Measurements from ENCODE around the gene HSD11B1L. TPM values are rescaled to one million over a fixed set of nuclear protein-coding genes. Genes with fewer than 3 reads are reported as not detected.
"Not testable (repeated sequence)": the region's sequence is repeated elsewhere in the genome, so short reads cannot be mapped to it uniquely, and the experiment has no call there.

HSD11B1L gene
- total RNA-seq, 1 donor from 2014 or later = 10.3 TPM

DNA sequence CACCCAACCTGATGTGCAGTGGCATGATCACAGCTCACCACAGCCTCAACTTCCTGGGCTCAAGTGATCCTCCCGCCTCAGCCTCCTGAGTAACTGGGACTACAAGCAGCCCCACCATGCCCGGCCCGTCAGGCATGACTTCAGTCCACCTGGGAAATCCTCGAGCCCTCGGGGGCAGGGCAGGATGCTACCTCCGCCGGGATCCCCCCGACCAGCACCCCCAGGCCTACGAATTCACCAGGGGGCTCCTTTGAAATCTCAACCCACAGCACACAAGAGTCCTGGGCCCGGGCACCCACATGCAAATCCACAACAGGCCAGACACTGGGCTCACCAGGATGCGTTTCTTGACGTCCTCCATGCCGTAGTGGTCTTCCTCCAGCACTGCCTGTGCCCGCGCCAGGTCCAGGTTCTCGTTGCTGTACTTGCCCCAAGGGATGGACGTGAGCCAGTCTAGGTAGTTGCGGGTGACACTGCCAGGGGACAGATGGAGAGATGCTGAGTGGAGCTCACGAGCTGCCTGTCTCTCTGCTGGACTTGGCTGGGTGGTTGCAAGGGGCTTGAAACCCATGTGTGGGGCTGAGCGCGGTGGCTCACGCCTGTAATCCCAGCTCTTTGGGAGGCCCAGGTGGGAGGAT is 19.7 kb downstream of the HSD11B1L start:
- peaks cover 0 to 59% of the 10 kb centered on the region in 2 donors for H3K36me3 ChIP-seq
- intact Hi-C loops (cut with DNase I) = no loop called here
- no peak overlapping the region for H3K27ac ChIP-seq
- no peak for DNase-seq (ENCODE audit: extremely low spot score in 2 of 2)
- TF ChIP-seq POLR2AphosphoS5 (IDR thresholded peaks at IDR 0.05; ENCODE audit: insufficient read depth in 1 of 2, low read depth in 1 of 2) (no peak), POLR2A (IDR thresholded peaks at IDR 0.05) (no peak)
- TF ChIP-seq, protein P1, sequence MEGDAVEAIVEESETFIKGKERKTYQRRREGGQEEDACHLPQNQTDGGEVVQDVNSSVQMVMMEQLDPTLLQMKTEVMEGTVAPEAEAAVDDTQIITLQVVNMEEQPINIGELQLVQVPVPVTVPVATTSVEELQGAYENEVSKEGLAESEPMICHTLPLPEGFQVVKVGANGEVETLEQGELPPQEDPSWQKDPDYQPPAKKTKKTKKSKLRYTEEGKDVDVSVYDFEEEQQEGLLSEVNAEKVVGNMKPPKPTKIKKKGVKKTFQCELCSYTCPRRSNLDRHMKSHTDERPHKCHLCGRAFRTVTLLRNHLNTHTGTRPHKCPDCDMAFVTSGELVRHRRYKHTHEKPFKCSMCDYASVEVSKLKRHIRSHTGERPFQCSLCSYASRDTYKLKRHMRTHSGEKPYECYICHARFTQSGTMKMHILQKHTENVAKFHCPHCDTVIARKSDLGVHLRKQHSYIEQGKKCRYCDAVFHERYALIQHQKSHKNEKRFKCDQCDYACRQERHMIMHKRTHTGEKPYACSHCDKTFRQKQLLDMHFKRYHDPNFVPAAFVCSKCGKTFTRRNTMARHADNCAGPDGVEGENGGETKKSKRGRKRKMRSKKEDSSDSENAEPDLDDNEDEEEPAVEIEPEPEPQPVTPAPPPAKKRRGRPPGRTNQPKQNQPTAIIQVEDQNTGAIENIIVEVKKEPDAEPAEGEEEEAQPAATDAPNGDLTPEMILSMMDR (IDR thresholded peaks at IDR 0.05) = no peak
- no peaks in the 10 kb centered on the region for H3K27me3 ChIP-seq
- H3K4me3 ChIP-seq = no peak overlapping the region
- H3K9me3 ChIP-seq = no peaks in the 10 kb centered on the region
- no peaks in the 10 kb centered on the region for H3K4me1 ChIP-seq

DNA sequence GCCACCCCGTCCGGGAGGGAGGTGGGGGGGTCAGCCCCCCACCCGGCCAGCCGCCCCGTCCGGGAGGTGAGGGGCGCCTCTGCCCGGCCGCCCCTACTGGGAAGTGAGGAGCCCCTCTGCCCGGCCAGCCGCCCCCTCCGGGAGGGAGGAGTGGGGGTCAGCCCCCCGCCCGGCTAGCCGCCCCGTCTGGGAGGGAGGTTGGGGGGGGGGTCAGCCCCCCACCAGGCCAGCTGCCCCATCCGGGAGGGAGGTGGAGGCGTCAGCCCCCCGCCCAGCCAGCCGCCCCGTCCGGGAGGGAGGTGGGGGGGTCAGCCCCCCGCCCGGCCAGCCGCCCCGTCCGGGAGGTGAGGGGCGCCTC is 21.2 kb downstream of the HSD11B1L start:
- H3K4me1 ChIP-seq; DNase-seq (ENCODE audit: extremely low spot score in 2 of 2); H3K27me3 ChIP-seq; H3K27ac ChIP-seq; H3K9me3 ChIP-seq; intact Hi-C loops (cut with DNase I); H3K4me3 ChIP-seq: not testable (repeated sequence)
- peaks cover 0 to 63% of the 10 kb centered on the region in 2 donors for H3K36me3 ChIP-seq

DNA sequence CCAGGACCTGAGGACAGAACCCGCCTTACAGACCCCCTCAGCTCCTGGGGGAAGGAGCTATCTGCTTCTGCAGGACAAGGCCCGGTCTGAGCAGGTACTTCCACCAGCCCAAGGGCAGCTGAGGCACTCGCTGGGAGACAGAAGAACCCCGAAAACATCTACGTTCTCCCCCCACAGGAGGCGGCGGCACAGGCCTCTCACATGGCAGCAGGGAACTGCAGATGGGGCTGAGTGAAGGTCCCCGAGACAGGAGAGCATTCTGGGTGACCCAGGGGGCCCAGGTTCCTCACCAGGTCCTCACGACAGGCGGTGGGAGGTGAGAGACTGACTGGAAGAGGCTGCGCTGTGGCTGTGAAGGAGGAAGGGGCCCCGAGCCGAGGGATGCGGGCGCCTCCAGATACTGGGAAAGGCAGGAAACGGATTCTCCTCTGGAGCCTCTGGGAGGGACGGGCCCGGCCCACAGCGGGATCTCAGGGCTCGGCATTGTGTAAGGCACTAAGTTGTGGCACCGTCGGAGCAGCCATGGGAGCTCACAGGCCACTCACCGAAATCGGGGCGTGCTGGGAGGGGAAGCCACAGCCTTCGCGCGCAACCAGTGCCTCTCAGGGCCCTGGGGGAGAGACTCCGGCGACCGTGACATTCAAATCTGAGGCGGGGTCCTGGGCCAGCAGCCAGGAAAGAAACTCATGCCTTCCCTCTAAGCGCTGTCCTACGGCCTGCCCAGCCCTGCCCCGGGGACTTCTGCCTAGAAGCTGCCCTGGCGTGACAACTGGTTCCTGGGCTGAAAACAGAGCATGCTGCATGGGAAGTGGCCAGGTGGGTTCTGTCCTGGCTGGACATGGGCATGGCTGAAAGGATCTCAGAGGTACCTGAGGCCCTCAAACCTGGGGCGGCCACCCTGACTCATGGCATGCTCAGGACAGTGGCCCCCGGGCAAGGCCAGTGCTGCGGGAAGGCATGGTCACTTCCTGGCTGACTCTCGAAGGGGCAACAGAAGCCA is 23.3 kb downstream of the HSD11B1L start:
- Histone ChIP-seq H3K4me3 (no peak overlapping the region), H3K4me1 (no peaks in the 10 kb centered on the region), H3K9me3 (no peaks in the 10 kb centered on the region), H3K27me3 (no peaks in the 10 kb centered on the region), H3K27ac (no peak overlapping the region), H3K36me3 (peaks cover 0 to 69% of the 10 kb centered on the region in 2 donors)
- intact Hi-C loops (cut with DNase I) = no loop called here
- DNase-seq (ENCODE audit: extremely low spot score in 2 of 2) = no peak
- TF ChIP-seq POLR2A (IDR thresholded peaks at IDR 0.05) (no peak), POLR2AphosphoS5 (IDR thresholded peaks at IDR 0.05; ENCODE audit: insufficient read depth in 1 of 2, low read depth in 1 of 2) (no peak)
- TF ChIP-seq, protein P1 (IDR thresholded peaks at IDR 0.05) = no peak

DNA sequence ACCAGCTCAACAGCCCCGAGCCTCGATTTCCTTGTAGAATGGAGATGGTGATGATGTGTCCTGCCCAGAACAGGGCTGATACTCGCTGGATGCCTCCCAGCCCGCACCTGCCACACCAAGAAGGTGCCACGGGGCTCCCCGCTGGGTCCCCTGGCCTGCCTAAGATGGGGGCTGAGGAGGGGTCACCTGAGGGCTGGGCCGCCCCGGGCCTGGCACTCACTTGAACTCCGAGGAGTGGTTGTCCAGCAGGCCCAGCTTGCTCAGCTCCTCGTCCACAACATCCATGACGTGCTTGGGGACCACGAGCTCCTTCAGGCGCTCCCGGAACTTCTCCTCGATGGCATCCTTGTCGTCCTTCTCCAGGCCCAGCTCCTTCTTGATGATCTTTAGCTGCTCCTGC is 24.7 kb downstream of the HSD11B1L start:
- Histone ChIP-seq H3K9me3 (no peaks in the 10 kb centered on the region), H3K27me3 (no peaks in the 10 kb centered on the region), H3K4me1 (no peaks in the 10 kb centered on the region), H3K36me3 (peaks cover 0 to 68% of the 10 kb centered on the region in 2 donors), H3K4me3 (no peak overlapping the region), H3K27ac (no peak overlapping the region)
- TF ChIP-seq, protein P1 (IDR thresholded peaks at IDR 0.05) = no peak
- TF ChIP-seq POLR2AphosphoS5 (IDR thresholded peaks at IDR 0.05; ENCODE audit: insufficient read depth in 1 of 2, low read depth in 1 of 2) (no peak), POLR2A (IDR thresholded peaks at IDR 0.05) (no peak)
- DNase-seq (ENCODE audit: extremely low spot score in 2 of 2) = no peak
- intact Hi-C loops (cut with DNase I) = no loop called here

DNA sequence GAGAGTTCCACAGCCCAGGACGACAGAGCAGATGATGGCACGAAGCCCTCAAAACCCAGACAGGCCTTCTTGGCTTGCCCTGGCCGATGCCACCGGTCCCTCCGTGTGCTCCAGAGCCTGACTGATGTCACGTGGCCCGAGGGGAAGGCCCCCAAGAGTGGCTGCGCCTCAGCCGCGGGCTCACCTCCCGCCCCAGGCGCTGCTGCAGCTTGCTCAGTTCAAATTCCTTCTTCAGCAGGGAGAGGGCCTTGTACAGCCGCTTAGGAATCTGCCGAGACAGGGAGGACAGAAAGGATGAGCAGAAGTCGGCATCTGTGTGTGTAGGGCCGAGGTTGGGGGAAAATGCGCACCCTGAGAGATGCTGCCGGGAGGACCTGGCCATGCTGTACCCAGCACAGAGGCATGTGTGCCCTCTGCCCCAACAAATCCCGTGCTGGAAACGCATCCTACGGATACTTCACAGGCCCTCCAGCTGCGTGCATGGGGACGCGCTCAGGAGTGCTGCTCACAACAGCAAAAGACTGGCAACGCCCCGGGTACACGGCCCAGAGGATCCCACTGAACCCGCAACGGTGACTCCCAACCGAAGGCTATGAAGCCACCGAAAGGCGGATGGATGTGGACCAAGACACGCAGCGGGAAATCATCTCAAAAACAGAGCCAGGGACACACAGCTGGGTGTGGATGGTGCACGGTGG is 26.2 kb downstream of the HSD11B1L start:
- TF ChIP-seq, protein P1 (IDR thresholded peaks at IDR 0.05) = no peak
- no peak for TF ChIP-seq POLR2AphosphoS5 (IDR thresholded peaks at IDR 0.05; ENCODE audit: insufficient read depth in 1 of 2, low read depth in 1 of 2)
- no peak for TF ChIP-seq POLR2A (IDR thresholded peaks at IDR 0.05)
- Histone ChIP-seq H3K27ac (no peak overlapping the region), H3K9me3 (no peaks in the 10 kb centered on the region), H3K4me3 (no peak overlapping the region), H3K36me3 (peaks cover 0 to 79% of the 10 kb centered on the region in 2 donors), H3K4me1 (no peaks in the 10 kb centered on the region), H3K27me3 (no peaks in the 10 kb centered on the region)
- intact Hi-C loops (cut with DNase I) = no loop called here
- peak in 1 of 2 donors; percentile 93 for DNase-seq (ENCODE audit: extremely low spot score in 2 of 2)

All from vagina (tissue), 2 donors.